Choroid plexus epithelial cell (primary cell): ENCODE measurements around the gene NDUFB2.
"Not testable (repeated sequence)": the region's sequence is repeated elsewhere in the genome, so short reads cannot be mapped to it uniquely, and the experiment has no call there.

ENCODE experiments used
- DNase-seq: peaks from one replicate; pipeline ENCODE4 v3.0.0-alpha.2; 2010; ENCODE audit warnings: low read depth
- H3K4me3 ChIP-seq: 2 replicates; pipeline ENCODE4 v1.5.1; 2011; ENCODE audit warnings: low read depth, mild to moderate bottlenecking, control low read depth, low read length, moderate library complexity
- CTCF ChIP-seq: conservative IDR thresholded peaks from 2 replicates; pipeline ENCODE4 v1.5.1; 2011; ENCODE audit warnings: low read depth, mild to moderate bottlenecking, control low read depth, inconsistent platforms, low read length, moderate library complexity

NDUFB2 gene

GRCh38 chr7:140654661-140655060 lies 41.8 kb upstream of the NDUFB2 start:
- DNase-seq = no peak
- no peak for TF ChIP-seq CTCF
- no peak overlapping the region for H3K4me3 ChIP-seq

GRCh38 chr7:140655511-140656408 lies 40.7 kb upstream of the NDUFB2 start:
- TF ChIP-seq CTCF = no peak
- H3K4me3 ChIP-seq = no peak overlapping the region
- no peak for DNase-seq

- DNase-seq = peak; percentile 92
- TF ChIP-seq CTCF = no peak
- H3K4me3 ChIP-seq = peak overlapping the region; percentile 35
These were observed 39.7 kb upstream of the NDUFB2 start for GRCh38 chr7:140656548-140657515.

- DNase-seq = no peak
- no peak for TF ChIP-seq CTCF
- no peak overlapping the region for H3K4me3 ChIP-seq
These were observed 38.6 kb upstream of the NDUFB2 start for GRCh38 chr7:140657891-140658290.

- no peak overlapping the region for H3K4me3 ChIP-seq
- no peak for DNase-seq
- TF ChIP-seq CTCF = no peak
These were observed 36.7 kb upstream of the NDUFB2 start for GRCh38 chr7:140659856-140660255.

- peak; percentile 40 for TF ChIP-seq CTCF
- peak; percentile 34 for DNase-seq
These were observed 35.4 kb upstream of the NDUFB2 start for GRCh38 chr7:140661124-140661523.

GRCh38 chr7:140662938-140663337 lies 33.6 kb upstream of the NDUFB2 start:
- not testable (repeated sequence) for H3K4me3 ChIP-seq, DNase-seq

More at GRCh38 chr7:140661124-140661523, 35.4 kb upstream of the NDUFB2 start:
- H3K4me3 ChIP-seq = no peak overlapping the region
